Progenitor cell of endocrine pancreas (in vitro differentiated cells): ENCODE measurements around the gene CALCR. TPM values are rescaled to one million over a fixed set of nuclear protein-coding genes. Genes with fewer than 3 reads are reported as not detected.

Experiments used
- DNase-seq: peaks from one replicate; pipeline ENCODE4 v3.0.0; 2021; ENCODE audit warnings: low spot score; ENCODE audit not compliant: unreplicated experiment
- H3K27ac Mint-ChIP-seq: 2 replicates; pipeline ENCODE4 v1.8.0; 2021; ENCODE audit warnings: mild to moderate bottlenecking, moderate library complexity, mixed read lengths
- H3K27me3 Mint-ChIP-seq: 2 replicates; pipeline ENCODE4 v1.8.0; 2021; ENCODE audit warnings: mixed read lengths
- H3K36me3 Mint-ChIP-seq: 2 replicates; pipeline ENCODE4 v1.8.0; 2022; ENCODE audit warnings: mixed read lengths; ENCODE audit not compliant: insufficient read depth
- H3K4me1 Mint-ChIP-seq: 2 replicates; pipeline ENCODE4 v1.8.0; 2021; ENCODE audit warnings: low read depth, mixed read lengths
- H3K4me3 Mint-ChIP-seq: 2 replicates; pipeline ENCODE4 v1.8.0; 2021; ENCODE audit warnings: low read depth, mild to moderate bottlenecking, moderate library complexity, mixed read lengths
- H3K9me3 Mint-ChIP-seq: 2 replicates; pipeline ENCODE4 v1.8.0; 2021; ENCODE audit warnings: low read depth, mixed read lengths
- total RNA-seq: library from RNA; stranded (reverse); gene quantifications from 2 replicates; pipeline ENCODE4 v1.2.1, GENCODE V29; 2021
- TF ChIP-seq, protein P1 (sequence below): fragments of 200-600 bp; sonication (generic); IDR thresholded peaks from one replicate; pipeline ENCODE4 v1.5.0; 2021; ENCODE audit warnings: antibody characterized with exemption, mild to moderate bottlenecking; ENCODE audit not compliant: unreplicated experiment

CALCR gene
- total RNA-seq, 1 donor from 2014 or later, result not detected

DNA sequence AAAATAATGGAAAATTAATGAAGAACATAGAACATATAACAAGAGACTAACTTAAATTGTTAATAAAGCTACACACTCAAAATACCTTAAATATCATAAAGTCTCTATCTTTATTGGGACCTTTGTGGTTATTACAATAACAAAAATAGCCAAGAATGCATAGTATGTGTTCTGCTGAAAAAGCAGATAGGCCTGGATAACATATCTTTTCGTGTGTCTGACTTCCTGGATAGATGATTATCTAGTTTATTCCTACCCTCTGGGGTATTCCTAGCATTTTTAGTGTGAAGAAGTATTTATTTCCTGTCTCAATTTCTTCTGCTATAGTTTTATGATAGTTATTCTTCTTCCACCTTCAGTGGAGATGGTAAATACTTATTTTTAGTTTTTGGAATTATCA lies 36.5 kb downstream of the CALCR start:
- no peak overlapping the region for H3K27ac Mint-ChIP-seq
- H3K9me3 Mint-ChIP-seq, result no peaks in the 10 kb centered on the region
- H3K4me1 Mint-ChIP-seq, result no peaks in the 10 kb centered on the region
- no peaks in the 10 kb centered on the region for H3K36me3 Mint-ChIP-seq
- H3K27me3 Mint-ChIP-seq, result no peaks in the 10 kb centered on the region
- H3K4me3 Mint-ChIP-seq, result no peak overlapping the region
- DNase-seq, result no peak
- TF ChIP-seq, protein P1, sequence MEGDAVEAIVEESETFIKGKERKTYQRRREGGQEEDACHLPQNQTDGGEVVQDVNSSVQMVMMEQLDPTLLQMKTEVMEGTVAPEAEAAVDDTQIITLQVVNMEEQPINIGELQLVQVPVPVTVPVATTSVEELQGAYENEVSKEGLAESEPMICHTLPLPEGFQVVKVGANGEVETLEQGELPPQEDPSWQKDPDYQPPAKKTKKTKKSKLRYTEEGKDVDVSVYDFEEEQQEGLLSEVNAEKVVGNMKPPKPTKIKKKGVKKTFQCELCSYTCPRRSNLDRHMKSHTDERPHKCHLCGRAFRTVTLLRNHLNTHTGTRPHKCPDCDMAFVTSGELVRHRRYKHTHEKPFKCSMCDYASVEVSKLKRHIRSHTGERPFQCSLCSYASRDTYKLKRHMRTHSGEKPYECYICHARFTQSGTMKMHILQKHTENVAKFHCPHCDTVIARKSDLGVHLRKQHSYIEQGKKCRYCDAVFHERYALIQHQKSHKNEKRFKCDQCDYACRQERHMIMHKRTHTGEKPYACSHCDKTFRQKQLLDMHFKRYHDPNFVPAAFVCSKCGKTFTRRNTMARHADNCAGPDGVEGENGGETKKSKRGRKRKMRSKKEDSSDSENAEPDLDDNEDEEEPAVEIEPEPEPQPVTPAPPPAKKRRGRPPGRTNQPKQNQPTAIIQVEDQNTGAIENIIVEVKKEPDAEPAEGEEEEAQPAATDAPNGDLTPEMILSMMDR, result no peak

DNA sequence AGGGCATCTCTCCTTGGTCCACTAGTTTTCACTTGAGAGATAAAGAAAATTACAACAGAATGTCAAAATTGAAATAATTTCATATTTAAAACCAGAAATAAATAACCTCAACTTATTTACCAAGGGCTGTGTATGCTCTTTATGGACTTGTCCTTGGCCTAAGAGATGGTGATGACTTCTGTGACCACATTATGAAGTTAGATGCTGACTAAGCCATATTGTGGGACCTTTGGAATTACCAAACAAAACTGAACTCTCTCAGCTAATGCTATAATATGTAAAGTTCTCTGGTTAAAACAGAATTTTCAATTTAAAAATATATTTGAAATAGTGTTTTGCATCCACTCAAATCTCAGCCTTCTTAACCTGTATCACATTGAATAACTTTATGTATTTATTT lies 38.9 kb downstream of the CALCR start:
- TF ChIP-seq, protein P1, result no peak
- H3K9me3 Mint-ChIP-seq, result no peaks in the 10 kb centered on the region
- no peak overlapping the region for H3K27ac Mint-ChIP-seq
- no peak overlapping the region for H3K4me3 Mint-ChIP-seq
- H3K27me3 Mint-ChIP-seq, result no peaks in the 10 kb centered on the region
- no peaks in the 10 kb centered on the region for H3K4me1 Mint-ChIP-seq
- DNase-seq, result no peak
- H3K36me3 Mint-ChIP-seq, result no peaks in the 10 kb centered on the region

DNA sequence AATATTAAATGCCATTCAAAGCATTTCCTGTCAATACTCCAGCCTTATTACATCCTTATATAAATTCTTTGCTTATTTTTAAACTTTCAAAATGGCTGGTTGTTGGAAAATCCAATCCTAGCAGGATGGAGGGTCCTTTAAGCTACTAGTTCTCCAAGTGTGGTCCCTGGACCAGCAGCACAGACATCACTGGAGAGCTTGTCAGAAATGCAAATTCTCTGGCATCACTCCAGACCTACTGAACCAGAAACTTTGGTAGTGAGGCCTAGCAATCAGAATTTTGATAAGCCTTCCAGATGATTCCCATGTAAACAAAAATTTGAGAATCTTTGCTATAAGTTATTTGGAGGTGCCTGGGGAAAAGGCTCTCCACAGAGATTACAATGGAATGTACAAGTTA lies 43.8 kb downstream of the CALCR start:
- H3K27me3 Mint-ChIP-seq, result no peaks in the 10 kb centered on the region
- TF ChIP-seq, protein P1, result no peak
- H3K4me1 Mint-ChIP-seq, result peaks cover 4% of the 10 kb centered on the region
- H3K4me3 Mint-ChIP-seq, result no peak overlapping the region
- H3K27ac Mint-ChIP-seq, result no peak overlapping the region
- H3K9me3 Mint-ChIP-seq, result no peaks in the 10 kb centered on the region
- no peaks in the 10 kb centered on the region for H3K36me3 Mint-ChIP-seq
- no peak for DNase-seq

DNA sequence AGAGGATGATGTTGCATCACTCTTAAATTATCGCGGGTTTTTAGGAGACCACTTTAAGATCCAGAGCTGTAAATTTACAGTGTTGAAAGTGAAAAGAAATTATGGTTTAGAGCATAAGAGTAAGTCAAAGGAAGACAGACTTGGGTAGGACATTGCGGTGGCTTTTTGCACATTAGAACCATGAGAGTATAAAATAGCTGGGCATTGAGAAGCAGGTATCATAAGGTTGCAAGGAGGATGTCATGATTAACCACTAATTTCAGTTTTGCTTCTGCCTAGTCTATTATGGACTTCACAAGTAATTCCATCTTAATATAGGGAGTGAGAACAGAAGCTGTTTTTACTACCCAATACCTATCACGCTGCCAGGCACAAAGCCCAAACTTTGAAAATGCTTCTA lies 57.7 kb downstream of the CALCR start:
- no peaks in the 10 kb centered on the region for H3K27me3 Mint-ChIP-seq
- H3K4me3 Mint-ChIP-seq, result no peak overlapping the region
- no peak overlapping the region for H3K27ac Mint-ChIP-seq
- no peaks in the 10 kb centered on the region for H3K36me3 Mint-ChIP-seq
- TF ChIP-seq, protein P1, result no peak
- DNase-seq, result no peak
- H3K4me1 Mint-ChIP-seq, result peaks cover 3% of the 10 kb centered on the region
- no peaks in the 10 kb centered on the region for H3K9me3 Mint-ChIP-seq

DNA sequence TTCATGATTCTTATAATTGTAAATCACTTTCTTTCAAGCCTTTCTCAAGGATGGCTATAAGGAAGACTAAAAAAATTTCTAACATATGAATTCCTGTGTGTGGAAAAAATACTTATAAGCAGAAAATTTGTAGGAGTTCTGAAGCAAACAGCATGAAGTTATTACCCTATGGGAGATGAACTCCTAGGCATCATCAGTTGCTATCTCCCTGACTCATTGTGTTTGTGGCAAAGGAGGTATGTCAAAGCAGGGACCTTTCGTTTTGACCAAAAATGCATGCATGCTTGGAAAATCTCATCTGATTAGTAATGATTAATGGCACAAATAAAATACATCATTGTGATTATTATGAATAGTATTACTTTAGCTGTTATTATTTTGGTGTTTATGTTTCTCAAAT lies 59.4 kb downstream of the CALCR start:
- H3K27ac Mint-ChIP-seq, result no peak overlapping the region

More for the DNA sequence above, 59.4 kb downstream of the CALCR start:
- Mint-ChIP-seq H3K27me3 (no peaks in the 10 kb centered on the region), H3K4me3 (no peak overlapping the region), H3K36me3 (no peaks in the 10 kb centered on the region), H3K4me1 (peaks cover 3% of the 10 kb centered on the region), H3K9me3 (no peaks in the 10 kb centered on the region)
- DNase-seq, result no peak
- TF ChIP-seq, protein P1, result no peak
